GM21515 (cell line): ENCODE measurements around the gene TERF2IP.
A peak's percentile ranks its signal among the peaks of the same experiment; 100 is the strongest.

Source experiments
- ATAC-seq: cut with Tn5 transposase; IDR thresholded peaks from one replicate; pipeline ENCODE4 v1.9.1; 2021; ENCODE audit not compliant: unreplicated experiment

The TERF2IP gene

DNA sequence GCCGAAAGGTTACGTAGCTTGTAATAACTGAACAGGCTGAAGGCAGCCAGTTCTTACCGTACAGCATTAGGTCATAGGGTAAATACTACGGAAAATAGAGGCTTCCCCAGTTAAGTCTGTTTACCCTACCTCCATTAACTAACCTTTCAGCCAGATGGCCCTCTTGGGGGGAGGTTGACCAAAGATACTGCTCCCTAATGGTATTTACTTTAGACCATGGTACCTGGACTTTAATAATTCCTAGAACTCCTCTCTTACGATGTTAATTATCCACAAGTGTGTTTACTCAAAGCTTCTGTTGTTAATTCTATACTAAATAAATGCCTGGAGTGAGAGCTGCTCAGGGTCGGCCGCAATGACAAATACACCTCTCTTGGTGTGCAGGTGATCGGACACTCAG lies 14.7 kb upstream of the TERF2IP start:
- ATAC-seq = no peak

DNA sequence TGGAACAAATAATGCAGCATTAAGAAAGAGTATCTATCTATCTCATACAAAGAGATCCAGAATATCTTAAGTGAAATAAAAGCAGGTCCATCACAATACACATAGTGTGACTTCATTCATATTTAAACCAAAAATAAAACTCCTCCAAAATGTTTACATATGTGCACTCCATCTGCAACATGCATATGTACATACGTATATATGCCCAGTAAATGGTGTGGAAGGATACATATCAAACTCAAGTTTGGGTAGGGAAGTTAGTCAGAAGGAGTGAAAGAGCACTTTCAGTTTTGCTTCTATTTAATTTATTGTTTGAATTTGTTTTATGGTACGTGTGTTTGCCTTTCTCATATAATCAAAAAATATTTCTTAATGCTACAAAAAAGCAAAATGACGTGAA lies 12.5 kb upstream of the TERF2IP start:
- ATAC-seq = no peak

DNA sequence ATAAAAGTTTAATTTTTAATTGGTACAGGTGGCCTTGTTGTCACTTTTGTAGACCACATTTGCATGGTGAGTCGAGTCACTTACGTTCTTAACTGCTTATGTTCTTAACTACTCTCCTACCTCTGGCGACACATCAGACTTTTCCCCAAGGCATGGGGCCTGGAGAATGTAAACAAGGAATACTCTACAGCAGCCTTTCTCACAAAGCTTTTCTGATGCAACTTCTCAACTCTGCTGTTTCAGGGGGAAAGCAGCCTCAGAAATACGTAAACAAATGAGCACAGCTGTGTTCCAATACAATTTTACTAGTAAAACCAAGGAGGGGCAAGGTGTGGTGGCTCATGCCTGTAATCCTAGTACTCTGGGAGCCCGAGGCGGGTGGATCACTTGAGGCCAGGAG lies 7.0 kb upstream of the TERF2IP start:
- ATAC-seq = no peak

DNA sequence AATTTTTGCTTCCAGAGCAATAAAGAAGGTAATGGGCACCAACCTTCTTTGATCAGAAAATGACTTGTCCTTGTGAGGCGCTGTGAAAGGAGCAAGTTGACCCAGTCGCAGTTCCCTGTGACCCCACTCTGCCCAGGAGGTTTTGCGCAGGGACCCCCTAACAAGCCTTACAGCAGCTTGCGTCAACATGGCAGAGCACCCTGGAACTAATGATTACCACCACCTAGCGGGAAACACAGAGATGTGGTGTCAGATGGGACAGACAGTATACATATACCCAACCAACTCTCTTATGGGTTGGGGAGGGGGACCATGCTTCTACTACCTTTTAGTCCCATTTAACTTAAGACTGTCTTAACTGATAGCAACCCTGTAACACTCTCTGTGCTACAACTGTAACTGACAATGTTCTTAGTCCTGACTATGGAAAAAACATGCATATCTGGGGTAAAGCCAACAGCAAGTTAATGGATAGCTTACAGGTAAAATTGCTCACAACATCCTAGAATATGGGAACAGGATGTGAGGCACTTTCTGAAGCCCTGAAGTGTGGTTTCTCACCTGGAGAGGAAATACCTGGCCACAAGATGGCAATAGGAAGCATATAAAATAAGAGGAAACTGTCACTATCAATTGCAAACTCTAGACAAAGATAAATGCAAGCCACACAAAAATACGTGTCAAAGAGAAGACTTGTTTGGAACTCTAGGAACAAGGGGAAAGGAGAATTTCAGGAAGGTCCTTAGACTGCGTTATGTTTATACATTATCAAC lies 3.1 kb upstream of the TERF2IP start:
- ATAC-seq = no peak

DNA sequence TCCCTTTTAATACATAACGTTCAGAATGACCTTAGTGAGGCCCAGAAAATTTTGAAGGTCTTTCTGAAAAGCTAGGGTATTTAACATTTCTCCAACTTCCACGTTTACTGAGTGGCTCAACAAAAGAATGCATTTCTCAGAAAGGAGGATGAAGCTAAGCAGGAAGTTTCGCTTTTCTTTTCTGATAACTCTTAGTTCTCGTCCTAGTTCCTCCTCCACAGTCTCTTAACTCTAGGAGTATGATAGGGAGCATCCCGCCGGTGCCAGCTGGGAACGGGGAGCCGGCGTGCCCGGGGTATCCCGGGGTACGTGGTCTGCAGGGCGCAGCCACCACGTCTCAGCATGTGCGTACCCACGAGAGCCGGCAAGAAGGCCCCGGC lies 471 bp upstream of the TERF2IP start:
- ATAC-seq = peak; percentile 22

DNA sequence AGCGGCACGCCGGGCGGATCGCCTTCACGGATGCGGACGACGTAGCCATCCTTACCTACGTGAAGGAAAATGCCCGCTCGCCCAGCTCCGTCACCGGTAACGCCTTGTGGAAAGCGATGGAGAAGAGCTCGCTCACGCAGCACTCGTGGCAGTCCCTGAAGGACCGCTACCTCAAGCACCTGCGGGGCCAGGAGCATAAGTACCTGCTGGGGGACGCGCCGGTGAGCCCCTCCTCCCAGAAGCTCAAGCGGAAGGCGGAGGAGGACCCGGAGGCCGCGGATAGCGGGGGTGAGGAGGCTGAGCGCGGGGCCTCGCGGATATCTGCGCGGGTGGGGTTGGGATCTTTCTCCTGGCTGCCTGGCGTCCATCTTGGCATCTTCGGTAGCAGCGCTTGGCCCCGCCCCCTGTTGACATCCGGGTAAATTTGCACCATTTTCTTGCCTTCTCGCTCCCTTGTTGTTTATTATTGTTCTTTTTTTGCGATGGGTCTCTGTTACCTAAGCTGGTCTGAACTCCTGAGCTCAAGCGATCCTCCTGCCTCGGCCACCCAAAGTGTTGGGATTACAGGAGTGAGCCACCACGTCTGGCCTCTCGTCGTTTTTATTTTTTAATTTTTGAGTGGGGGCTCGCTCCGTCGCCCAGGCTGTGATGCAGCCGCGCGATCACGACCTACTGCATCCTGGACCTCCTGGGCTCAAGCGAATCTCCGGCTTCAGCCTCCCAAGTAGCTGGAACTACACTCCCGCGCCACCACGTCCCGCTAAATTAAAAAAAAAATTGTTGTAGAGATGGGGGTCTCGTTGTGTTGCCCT lies 898 bp downstream of the TERF2IP start:
- peak; percentile 37 for ATAC-seq

DNA sequence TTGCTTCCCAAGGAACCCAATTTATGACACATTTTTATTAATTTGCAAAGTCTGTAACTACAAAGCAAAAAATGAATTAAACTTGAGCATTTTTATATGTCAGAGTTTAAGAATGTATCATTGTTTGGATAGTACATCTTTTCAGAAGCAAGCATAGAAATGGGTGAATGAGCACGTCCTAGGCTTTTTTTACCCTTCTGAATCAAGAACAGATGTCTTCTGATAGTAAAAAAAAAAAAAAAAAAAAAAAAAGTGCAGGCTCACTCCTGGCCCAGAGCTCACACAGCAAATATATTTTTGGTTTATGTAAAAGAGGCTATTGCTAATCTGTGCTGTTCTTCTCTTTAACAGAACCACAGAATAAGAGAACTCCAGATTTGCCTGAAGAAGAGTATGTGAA lies 6.3 kb downstream of the TERF2IP start:
- ATAC-seq = no peak

DNA sequence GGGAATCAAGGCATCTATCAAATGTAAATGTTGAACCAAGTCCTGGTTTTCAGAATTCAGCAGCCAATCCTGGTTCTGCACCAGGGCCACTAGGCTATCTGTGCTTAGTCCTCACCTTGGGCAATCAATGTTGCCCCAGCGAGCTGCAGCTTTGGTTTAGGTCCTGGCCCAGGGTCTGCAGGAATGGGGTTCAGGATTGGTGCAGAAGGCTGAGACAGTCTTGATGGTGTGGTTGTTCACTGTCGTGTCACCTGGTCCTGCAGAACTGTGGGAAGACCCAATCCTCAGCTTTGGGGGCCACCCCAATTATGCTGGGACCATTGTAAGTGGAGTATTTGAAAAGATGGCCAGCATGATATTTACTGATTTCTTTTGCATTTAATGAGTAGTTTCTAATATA lies 10.6 kb downstream of the TERF2IP start:
- ATAC-seq = no peak

DNA sequence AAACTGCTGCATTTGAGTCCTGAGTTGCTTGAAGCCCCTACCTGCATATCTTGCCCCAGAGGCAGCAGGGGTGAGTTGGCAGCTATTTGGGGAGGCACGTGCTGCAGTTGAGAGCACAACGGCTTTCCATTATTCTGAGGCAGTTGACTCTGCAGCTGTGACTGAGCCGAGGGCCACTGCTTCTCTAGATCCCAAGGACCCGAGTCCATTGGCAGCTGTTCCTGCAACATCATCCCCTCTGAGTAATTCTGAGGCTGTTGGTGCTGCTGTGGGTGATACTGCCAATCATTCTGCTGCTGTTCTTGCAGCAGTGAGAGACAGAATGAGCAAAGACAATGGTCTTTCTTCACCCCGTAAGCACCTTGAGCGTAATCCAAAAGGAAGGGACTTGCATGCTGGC lies 12.7 kb downstream of the TERF2IP start:
- no peak for ATAC-seq

DNA sequence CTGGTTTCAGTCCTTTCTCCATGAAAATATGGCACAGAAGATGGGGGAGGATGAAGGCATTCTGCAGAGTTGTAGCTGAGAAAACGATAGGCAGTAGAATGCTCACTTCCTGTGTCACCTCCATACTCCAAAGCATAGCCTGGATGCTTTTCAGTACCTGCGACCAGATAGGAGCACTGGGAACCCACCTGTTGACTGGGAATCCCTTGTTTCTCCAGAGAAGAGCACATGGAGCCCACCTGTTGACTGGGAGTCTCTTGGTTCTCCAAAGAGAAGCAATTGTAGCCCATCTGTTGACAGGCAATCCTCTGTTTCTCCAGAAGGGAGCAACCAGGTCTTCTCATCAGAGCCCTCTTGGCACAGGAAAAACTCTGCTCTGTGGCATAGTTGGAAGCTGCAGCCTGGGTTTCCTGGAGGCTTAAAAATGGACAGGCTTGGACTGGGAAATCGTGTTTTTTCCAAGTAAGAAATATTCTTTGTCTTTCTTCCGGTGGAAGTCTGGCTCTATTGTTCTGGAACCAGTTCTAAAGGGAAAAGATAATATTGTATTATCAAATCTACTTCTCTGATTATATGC lies 13.2 kb downstream of the TERF2IP start:
- ATAC-seq = no peak

DNA sequence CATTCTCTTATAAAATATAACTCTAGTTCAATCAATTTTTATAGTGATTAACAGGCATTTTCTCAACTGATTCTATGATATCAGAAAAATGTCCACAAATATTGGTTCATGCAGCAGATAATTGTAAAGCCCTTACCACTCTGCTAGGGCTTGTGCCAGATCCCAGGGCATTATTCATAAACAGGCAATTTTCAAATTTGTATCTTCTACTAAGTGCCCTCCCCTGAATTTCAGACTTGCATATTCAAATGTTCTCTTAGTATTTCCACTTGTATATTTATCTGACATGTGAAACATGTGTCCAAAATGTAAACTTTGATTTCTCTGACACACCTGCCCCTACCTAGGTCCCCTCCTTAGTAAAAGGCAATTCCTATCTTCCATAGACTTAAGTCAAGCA lies 19.9 kb downstream of the TERF2IP start:
- no peak for ATAC-seq

DNA sequence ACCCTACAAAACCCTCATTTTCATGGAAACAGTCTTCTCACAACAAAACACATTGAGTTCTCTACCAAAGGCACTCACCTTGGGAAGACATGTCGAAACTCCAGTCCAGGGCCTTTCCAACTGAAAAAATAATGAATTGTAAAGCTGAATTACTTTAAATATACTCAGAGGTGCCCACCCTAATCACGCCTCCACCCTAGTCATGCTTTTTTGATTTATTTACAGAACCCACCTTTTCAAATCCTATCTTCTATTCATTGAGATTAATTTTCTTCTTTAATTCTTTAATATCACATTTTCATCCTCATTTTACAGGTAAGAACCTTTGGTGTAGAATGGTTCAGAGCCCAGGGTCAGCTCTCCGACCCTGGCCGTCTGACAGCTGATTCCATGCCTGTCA lies 29.3 kb downstream of the TERF2IP start, which contains the start of gene CPHXL2:
CPHXL2 (minus strand) TSS at position 101 of the 400 bp plus-strand sequence; CDS start at position 91, 10 bp downstream.
- no peak for ATAC-seq

DNA sequence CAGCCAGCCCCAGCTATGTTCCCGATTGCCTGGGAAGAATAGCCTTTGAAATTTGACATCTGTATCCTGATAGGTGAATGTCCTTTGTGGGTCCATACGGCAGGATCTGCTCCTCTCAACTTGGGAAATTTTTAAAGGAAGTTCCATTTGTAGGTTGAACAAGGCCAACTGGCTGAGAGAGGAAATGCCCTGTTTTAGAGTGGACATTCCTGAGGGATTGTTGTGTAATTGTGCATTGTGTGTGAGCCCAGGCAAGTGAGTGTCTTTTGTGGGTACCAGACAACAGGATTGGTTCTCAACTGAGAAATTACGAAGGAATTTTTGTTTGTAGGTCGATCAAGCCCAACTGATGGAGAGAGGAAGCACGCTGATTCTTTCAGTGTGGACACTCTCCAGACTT lies 31.8 kb downstream of the TERF2IP start:
- no peak for ATAC-seq

DNA sequence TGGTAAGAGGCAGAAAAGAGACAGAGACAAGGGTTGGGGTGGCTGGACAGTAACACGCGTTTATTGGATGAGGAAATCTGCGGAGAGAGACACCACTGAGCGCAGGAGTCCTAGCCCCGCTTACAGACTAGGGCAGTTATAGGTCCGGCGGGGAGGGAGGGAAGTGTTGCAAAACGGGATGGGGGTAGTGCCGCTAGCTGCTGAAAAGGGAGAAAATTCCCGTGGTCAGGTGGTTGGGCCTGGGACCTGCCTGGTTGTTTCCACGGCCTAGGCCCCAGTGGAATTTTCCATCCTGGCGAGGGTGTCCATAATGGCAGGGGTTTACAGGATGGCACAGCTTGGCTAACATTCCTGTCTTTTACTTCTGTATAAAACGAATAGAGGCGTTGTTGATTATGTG lies 34.7 kb downstream of the TERF2IP start:
- no peak for ATAC-seq

DNA sequence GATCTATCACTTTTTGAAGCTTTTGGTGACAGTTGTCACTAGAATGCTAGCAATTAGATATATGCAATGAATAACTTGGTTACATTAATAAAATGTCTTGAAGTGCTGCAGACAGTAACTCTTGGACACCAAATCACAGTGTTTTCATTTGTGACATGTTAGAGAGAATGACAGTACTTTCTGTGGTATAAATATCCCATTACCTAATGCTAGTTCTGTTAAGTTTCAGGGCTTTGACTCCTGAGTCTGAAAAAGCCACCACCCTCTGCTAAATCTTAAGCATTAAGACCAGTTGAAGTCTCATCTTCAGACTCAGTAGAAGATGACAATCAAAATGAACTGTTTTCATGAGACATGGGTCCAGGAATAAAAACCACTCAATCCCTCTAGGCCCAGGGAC lies 39.8 kb downstream of the TERF2IP start:
- ATAC-seq = no peak

DNA sequence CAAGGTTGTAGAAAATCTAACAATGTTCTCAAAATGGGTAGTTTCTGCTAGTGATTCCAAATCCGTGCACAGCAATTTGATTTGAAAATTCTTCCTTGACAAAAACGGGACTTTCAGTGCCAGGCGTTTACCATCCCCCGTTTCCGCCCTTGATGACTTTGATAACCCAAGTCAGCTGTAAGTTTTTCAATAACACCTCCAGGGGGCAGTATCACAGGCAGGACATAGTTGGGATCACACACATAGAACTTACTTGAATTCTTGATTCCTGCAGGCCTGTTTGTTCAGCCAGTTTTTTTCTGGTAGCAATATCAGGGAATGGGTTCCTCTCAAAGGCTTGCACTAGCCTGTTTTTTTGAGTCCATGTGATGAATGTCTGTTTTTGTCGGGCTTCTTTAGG lies 48.1 kb downstream of the TERF2IP start:
- no peak for ATAC-seq

DNA sequence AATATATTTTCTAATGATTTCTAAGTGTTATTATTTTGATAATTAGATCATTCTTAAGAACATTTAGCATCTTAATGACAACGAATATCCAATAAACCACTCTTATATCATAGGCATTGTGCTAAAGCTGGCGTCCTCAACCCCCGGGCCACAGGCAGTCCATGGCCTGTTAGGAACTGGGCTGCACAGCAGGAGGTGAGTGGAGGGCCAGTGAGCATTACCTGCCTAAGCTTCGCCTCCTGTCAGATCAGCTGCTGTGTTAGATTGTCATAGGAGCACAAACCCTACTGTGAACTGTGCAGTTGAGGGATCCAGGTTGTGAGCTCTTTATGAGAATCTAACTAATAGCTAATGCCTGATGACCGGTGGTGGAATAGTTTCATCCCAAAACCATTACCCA lies 50.0 kb downstream of the TERF2IP start:
- no peak for ATAC-seq

DNA sequence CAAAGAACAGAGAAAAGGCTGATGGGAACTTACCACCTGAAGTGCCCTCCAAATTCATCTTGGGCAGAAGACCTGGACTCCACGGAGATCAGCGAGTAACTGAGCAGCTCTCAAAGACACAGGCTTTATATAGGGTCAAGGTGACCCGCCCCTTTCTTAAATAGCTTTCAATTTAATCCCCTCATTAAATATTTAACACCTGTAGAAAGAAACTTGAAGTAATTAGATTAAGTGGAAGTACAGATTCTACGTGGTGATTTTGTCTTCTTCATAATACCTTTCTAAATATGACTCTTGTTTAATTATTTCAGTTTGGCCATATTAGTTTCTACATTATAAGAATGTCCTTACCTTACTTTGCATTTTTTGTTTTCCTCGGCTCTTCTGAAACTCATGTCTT lies 53.8 kb downstream of the TERF2IP start, which contains the start of gene DUXB:
DUXB (minus strand) TSS at position 101 of the 400 bp plus-strand sequence; CDS start at position 58, 43 bp downstream.
- ATAC-seq = no peak

DNA sequence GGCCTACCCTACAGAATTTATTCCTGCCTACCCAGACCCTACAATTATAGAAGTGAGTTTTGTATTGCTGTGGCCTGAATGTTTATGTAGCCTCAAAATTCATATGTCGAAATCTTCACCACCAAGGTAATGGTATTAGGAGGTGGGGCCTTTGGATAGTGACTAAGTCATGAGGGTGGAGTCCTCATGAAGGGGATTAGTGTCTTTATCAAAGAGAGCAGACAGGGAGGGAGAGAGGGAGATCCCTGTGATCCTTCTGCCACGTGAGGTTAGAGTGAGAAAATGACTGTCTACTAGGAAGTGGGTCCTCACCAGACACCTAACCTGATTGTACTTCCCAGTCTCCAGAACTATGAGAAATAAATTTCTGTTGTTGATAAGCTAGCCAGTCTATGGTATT lies 54.7 kb downstream of the TERF2IP start:
- no peak for ATAC-seq

DNA sequence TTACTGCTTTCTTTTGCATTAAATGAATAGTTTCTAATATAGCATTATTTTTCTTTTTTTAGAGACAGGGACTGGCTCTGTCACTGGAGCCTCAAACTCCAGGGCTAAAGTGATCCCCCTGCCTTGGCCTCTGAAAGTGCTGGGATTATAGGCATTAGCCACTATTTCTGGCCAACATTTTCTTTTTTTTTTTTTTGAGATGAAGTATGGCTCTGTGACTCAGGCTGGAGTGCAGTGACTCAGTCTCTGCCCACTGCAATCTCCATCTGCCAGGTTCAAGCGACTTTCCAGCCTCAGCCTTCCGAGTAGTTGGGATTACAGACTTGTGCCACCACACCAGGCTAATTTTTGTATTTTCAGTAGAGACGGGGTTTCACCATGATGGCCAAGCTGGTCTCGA lies 55.7 kb downstream of the TERF2IP start:
- ATAC-seq = no peak
